K562 (cell line): Measurements from ENCODE around the gene GARIN5B. TPM values are rescaled to one million over a fixed set of nuclear protein-coding genes. Genes with fewer than 3 reads are reported as not detected.

Source experiments
- ATF4 ChIP-seq: fragments of 450-650 bp; formaldehyde crosslinking; IDR thresholded peaks from 2 replicates; pipeline ENCODE4 v1.4.0; 2022; ENCODE audit warnings: mild to moderate bottlenecking, moderate library complexity
- MYBL2 ChIP-seq, 2 experiments: fragments of 450-650 bp in 1 of 2; sonication (generic) in 1 of 2; formaldehyde crosslinking in 1 of 2; IDR thresholded peaks; 2 replicates each; pipeline versions ENCODE4 v1.6.1 to v1.8.1; 2017 to 2022; ENCODE audit warnings: borderline replicate concordance in 1 of 2, inconsistent platforms in 1 of 2, low read depth in 1 of 2, mild to moderate bottlenecking in 1 of 2, missing genetic modification reagents in 1 of 2, moderate library complexity in 1 of 2
- RFX5 ChIP-seq: IDR thresholded peaks from 2 replicates; pipeline ENCODE4 v1.6.1; 2011; ENCODE audit warnings: low read depth, mild to moderate bottlenecking, improper control_type of control experiment, low read length
- SAP30 ChIP-seq: fragments of 200-600 bp; sonication (generic); IDR thresholded peaks from 2 replicates; pipeline ENCODE4 v1.6.1; 2012; ENCODE audit warnings: borderline replicate concordance, low read depth, mild to moderate bottlenecking, moderate library complexity, low read length, control low read depth, inconsistent platforms; ENCODE audit not compliant: insufficient read depth, poor library complexity, severe bottlenecking
- ZNF140 ChIP-seq: fragments of 250-450 bp; sonication (Bioruptor Pico); IDR thresholded peaks from 2 replicates; pipeline ENCODE4 v1.8.0; 2021; ENCODE audit warnings: moderate library complexity, mild to moderate bottlenecking, inconsistent platforms
- polyA plus RNA-seq, 8 experiments: library from polyadenylated mRNA; depleted of rRNA in 4 of 8; stranded (reverse) in 5 of 8; unstranded in 3 of 8; fragments of >200 nt; fragmentation: Nextera tagmentation in 2 of 8; fragmentation: Illumina TruSeq in 1 of 8; extraction: Ambion mirVana in 2 of 8; extraction: Trizol in 1 of 8; gene quantifications; 2 replicates each; pipeline versions ENCODE4 v1.2.1 to v1.2.3, GENCODE V29; 2011 to 2014; ENCODE audit warnings: inconsistent platforms in 1 of 8, missing spikeins in 1 of 8
- total RNA-seq, 7 experiments: library from RNA; depleted of rRNA in 6 of 7; stranded (reverse); fragments of >200 nt in 6 of 7; fragmentation: Illumina TruSeq in 2 of 7; extraction: Trizol in 2 of 7; gene quantifications; 2 replicates each; pipeline versions ENCODE4 v1.2.1 to v1.2.3, GENCODE V29; 2011 to 2021; ENCODE audit warnings: low replicate concordance in 1 of 7
- TF ChIP-seq, protein P1 (sequence below): fragments of 450-650 bp; IDR thresholded peaks from 2 replicates; pipeline ENCODE4 v1.6.1; 2016; ENCODE audit warnings: mild to moderate bottlenecking, moderate library complexity

GARIN5B gene
- total and polyA plus RNA-seq, 9 of the 15 experiments (the other 6 are each of a cell fraction or from before 2014, with no cell fraction given): not detected

DNA sequence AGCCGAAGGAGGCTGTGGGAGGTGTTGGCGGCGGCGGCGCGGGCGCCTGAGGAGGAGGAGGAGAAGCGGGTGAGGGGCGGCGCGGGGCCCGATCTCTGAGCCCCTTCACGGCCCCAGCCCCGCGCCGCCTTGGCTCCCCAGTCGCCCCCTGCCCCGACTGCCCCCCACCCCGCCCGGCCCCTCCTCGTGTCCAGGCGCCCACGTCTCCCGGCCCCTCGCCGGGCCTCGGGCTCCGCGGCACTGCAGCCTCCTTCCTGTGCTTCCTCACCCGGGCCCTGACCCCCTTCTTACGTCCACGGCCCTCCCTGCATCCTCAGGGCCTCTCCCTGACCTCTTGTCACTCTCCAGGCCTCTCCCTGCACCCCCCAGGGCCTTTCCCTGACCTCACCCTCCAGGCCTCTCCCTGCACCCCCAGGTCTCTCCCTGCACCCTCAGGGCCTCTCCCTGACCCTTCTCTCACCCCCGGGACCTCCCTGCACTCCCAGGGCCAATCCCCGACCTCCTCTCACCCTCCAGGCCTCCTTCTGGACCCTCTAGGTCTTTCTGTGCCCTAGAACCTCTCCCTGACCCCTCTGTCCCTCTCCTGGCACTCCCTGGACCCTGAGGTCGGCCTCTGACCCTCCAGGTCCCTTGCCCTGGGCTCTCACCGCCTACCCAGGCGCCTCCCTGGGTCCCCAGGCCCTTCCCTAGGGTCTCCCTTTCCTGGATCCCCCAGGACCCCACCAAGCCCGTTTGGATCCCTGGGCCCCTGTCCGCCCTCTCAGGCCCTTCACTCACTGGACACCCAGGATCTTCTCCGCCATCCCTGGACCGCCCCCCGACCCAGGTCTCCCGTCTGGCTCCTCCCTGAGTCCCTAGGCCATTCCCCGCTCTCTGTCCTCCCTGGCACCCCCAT lies 22.9 kb downstream of the GARIN5B start (continued):
- TF ChIP-seq, protein P1, sequence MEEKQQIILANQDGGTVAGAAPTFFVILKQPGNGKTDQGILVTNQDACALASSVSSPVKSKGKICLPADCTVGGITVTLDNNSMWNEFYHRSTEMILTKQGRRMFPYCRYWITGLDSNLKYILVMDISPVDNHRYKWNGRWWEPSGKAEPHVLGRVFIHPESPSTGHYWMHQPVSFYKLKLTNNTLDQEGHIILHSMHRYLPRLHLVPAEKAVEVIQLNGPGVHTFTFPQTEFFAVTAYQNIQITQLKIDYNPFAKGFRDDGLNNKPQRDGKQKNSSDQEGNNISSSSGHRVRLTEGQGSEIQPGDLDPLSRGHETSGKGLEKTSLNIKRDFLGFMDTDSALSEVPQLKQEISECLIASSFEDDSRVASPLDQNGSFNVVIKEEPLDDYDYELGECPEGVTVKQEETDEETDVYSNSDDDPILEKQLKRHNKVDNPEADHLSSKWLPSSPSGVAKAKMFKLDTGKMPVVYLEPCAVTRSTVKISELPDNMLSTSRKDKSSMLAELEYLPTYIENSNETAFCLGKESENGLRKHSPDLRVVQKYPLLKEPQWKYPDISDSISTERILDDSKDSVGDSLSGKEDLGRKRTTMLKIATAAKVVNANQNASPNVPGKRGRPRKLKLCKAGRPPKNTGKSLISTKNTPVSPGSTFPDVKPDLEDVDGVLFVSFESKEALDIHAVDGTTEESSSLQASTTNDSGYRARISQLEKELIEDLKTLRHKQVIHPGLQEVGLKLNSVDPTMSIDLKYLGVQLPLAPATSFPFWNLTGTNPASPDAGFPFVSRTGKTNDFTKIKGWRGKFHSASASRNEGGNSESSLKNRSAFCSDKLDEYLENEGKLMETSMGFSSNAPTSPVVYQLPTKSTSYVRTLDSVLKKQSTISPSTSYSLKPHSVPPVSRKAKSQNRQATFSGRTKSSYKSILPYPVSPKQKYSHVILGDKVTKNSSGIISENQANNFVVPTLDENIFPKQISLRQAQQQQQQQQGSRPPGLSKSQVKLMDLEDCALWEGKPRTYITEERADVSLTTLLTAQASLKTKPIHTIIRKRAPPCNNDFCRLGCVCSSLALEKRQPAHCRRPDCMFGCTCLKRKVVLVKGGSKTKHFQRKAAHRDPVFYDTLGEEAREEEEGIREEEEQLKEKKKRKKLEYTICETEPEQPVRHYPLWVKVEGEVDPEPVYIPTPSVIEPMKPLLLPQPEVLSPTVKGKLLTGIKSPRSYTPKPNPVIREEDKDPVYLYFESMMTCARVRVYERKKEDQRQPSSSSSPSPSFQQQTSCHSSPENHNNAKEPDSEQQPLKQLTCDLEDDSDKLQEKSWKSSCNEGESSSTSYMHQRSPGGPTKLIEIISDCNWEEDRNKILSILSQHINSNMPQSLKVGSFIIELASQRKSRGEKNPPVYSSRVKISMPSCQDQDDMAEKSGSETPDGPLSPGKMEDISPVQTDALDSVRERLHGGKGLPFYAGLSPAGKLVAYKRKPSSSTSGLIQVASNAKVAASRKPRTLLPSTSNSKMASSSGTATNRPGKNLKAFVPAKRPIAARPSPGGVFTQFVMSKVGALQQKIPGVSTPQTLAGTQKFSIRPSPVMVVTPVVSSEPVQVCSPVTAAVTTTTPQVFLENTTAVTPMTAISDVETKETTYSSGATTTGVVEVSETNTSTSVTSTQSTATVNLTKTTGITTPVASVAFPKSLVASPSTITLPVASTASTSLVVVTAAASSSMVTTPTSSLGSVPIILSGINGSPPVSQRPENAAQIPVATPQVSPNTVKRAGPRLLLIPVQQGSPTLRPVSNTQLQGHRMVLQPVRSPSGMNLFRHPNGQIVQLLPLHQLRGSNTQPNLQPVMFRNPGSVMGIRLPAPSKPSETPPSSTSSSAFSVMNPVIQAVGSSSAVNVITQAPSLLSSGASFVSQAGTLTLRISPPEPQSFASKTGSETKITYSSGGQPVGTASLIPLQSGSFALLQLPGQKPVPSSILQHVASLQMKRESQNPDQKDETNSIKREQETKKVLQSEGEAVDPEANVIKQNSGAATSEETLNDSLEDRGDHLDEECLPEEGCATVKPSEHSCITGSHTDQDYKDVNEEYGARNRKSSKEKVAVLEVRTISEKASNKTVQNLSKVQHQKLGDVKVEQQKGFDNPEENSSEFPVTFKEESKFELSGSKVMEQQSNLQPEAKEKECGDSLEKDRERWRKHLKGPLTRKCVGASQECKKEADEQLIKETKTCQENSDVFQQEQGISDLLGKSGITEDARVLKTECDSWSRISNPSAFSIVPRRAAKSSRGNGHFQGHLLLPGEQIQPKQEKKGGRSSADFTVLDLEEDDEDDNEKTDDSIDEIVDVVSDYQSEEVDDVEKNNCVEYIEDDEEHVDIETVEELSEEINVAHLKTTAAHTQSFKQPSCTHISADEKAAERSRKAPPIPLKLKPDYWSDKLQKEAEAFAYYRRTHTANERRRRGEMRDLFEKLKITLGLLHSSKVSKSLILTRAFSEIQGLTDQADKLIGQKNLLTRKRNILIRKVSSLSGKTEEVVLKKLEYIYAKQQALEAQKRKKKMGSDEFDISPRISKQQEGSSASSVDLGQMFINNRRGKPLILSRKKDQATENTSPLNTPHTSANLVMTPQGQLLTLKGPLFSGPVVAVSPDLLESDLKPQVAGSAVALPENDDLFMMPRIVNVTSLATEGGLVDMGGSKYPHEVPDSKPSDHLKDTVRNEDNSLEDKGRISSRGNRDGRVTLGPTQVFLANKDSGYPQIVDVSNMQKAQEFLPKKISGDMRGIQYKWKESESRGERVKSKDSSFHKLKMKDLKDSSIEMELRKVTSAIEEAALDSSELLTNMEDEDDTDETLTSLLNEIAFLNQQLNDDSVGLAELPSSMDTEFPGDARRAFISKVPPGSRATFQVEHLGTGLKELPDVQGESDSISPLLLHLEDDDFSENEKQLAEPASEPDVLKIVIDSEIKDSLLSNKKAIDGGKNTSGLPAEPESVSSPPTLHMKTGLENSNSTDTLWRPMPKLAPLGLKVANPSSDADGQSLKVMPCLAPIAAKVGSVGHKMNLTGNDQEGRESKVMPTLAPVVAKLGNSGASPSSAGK: no peak
- TF ChIP-seq ZNF140 (CRISPR knock-in tag) (no peak), SAP30 (no peak), RFX5 (no peak), ATF4 (CRISPR knock-in tag) (no peak), MYBL2 (IDR thresholded peaks at IDR 0.05; ENCODE audit: low read depth) (no peak), MYBL2 (CRISPR knock-in tag; IDR thresholded peaks at IDR 0.05; ENCODE audit: borderline replicate concordance) (no peak)
